Measurements from ENCODE around the gene NDUFAF8. TPM values are rescaled to one million over a fixed set of nuclear protein-coding genes. Genes with fewer than 3 reads are reported as not detected.

NDUFAF8 gene
- total RNA-seq, 1 donor from 2014 or later, result 47.6 TPM

GRCh38 chr17:81252326-81252986, 13.3 kb downstream of the NDUFAF8 start:
- no peak for TF ChIP-seq CTCF (IDR thresholded peaks at IDR 0.05; ENCODE audit: unreplicated experiment)
- H3K4me3 Mint-ChIP-seq, result no peak overlapping the region
- H3K36me3 Mint-ChIP-seq, result peaks cover 5% of the 10 kb centered on the region
- no peak overlapping the region for H3K27ac Mint-ChIP-seq
- H3K4me1 Mint-ChIP-seq, result peaks cover 10% of the 10 kb centered on the region
- no peak for DNase-seq (ENCODE audit: low spot score in 2 of 2, unreplicated experiment in 2 of 2)
- H3K9me3 Mint-ChIP-seq, result no peaks in the 10 kb centered on the region
- H3K27me3 Mint-ChIP-seq (ENCODE audit: low read depth), result no peaks in the 10 kb centered on the region

GRCh38 chr17:81252987-81253329, 13.8 kb downstream of the NDUFAF8 start:
- peak overlapping the region; percentile 57 for H3K27ac Mint-ChIP-seq
- H3K4me3 Mint-ChIP-seq, result no peak overlapping the region
- H3K27me3 Mint-ChIP-seq (ENCODE audit: low read depth), result no peaks in the 10 kb centered on the region
- H3K36me3 Mint-ChIP-seq, result peaks cover 5% of the 10 kb centered on the region
- no peaks in the 10 kb centered on the region for H3K9me3 Mint-ChIP-seq
- H3K4me1 Mint-ChIP-seq, result peaks cover 10% of the 10 kb centered on the region
- DNase-seq (ENCODE audit: low spot score in 2 of 2, unreplicated experiment in 2 of 2), result no peak
- TF ChIP-seq CTCF (IDR thresholded peaks at IDR 0.05; ENCODE audit: unreplicated experiment), result no peak

GRCh38 chr17:81253358-81254131, 14.4 kb downstream of the NDUFAF8 start:
- H3K27ac Mint-ChIP-seq, result peak overlapping the region; percentile 57
- TF ChIP-seq CTCF (IDR thresholded peaks at IDR 0.05; ENCODE audit: unreplicated experiment), result peak; percentile 81
- no peaks in the 10 kb centered on the region for H3K27me3 Mint-ChIP-seq (ENCODE audit: low read depth)
- H3K4me3 Mint-ChIP-seq, result no peak overlapping the region
- peaks cover 5% of the 10 kb centered on the region for H3K36me3 Mint-ChIP-seq
- peak in 1 of 2 experiments; percentile 71 for DNase-seq (ENCODE audit: low spot score in 2 of 2, unreplicated experiment in 2 of 2)
- H3K9me3 Mint-ChIP-seq, result no peaks in the 10 kb centered on the region
- peaks cover 10% of the 10 kb centered on the region for H3K4me1 Mint-ChIP-seq

GRCh38 chr17:81254955-81255717, 16.0 kb downstream of the NDUFAF8 start:
- peak in 1 of 2 experiments; percentile 65 for DNase-seq (ENCODE audit: low spot score in 2 of 2, unreplicated experiment in 2 of 2)
- Mint-ChIP-seq H3K27ac (no peak overlapping the region), H3K4me3 (no peak overlapping the region), H3K27me3 (ENCODE audit: low read depth) (no peaks in the 10 kb centered on the region), H3K9me3 (no peaks in the 10 kb centered on the region), H3K36me3 (peaks cover 3% of the 10 kb centered on the region), H3K4me1 (peaks cover 10% of the 10 kb centered on the region)
- TF ChIP-seq CTCF (IDR thresholded peaks at IDR 0.05; ENCODE audit: unreplicated experiment), result peak; percentile 21

- no peak for DNase-seq (ENCODE audit: low spot score in 2 of 2, unreplicated experiment in 2 of 2)
- Mint-ChIP-seq H3K27me3 (ENCODE audit: low read depth) (no peaks in the 10 kb centered on the region), H3K36me3 (peaks cover 3% of the 10 kb centered on the region), H3K4me3 (no peak overlapping the region), H3K27ac (no peak overlapping the region), H3K4me1 (peaks cover 10% of the 10 kb centered on the region), H3K9me3 (no peaks in the 10 kb centered on the region)
- TF ChIP-seq CTCF (IDR thresholded peaks at IDR 0.05; ENCODE audit: unreplicated experiment), result no peak
Measured at GRCh38 chr17:81256616-81257015, 17.5 kb downstream of the NDUFAF8 start.

All from mesothelial cell of epicardium (in vitro differentiated cells).